OCI-LY3 (cell line): ENCODE measurements around the gene MORF4L2.

Experiments
- H2AFZ ChIP-seq: fragments of 200-600, 300-600 bp; shearing (Covaris generic); 2 replicates; pipeline ENCODE4 v1.6.0; 2014; ENCODE audit warnings: antibody characterized with exemption, low read depth, low read length
- H3K27ac ChIP-seq: fragments of 200-600, 300-600 bp; sonication (generic); 2 replicates; pipeline ENCODE4 v1.5.1; 2014; ENCODE audit warnings: mild to moderate bottlenecking, low read length, moderate library complexity, mixed read lengths
- H3K27me3 ChIP-seq: fragments of 200-600, 300-600 bp; sonication (generic); 2 replicates; pipeline ENCODE4 v1.6.1; 2014; ENCODE audit warnings: low read depth, low read length, mixed read lengths
- H3K36me3 ChIP-seq: fragments of 200-600, 300-600 bp; sonication (generic); replicated peaks from 2 replicates; pipeline ENCODE3; 2014; ENCODE audit warnings: low read depth, low read length, mixed read lengths
- H3K4me1 ChIP-seq: fragments of 300-600, 200-600 bp; sonication (generic); 2 replicates; pipeline ENCODE4 v1.6.1; 2014; ENCODE audit warnings: low read length, mixed read lengths
- H3K4me2 ChIP-seq: fragments of 200-600, 300-600 bp; sonication (generic); 2 replicates; pipeline ENCODE4 v1.6.1; 2014; ENCODE audit warnings: low read length, mixed read lengths
- H3K4me3 ChIP-seq: fragments of 300-600, 200-600 bp; sonication (generic); 2 replicates; pipeline ENCODE4 v1.5.1; 2014; ENCODE audit warnings: antibody characterized with exemption, mild to moderate bottlenecking, low read length, moderate library complexity
- H3K79me2 ChIP-seq: fragments of 300-600, 200-600 bp; shearing (Covaris generic); 2 replicates; pipeline ENCODE4 v1.6.1; 2014; ENCODE audit warnings: mild to moderate bottlenecking, low read length, mixed read lengths
- H3K9ac ChIP-seq: fragments of 300-600, 200-600 bp; shearing (Covaris generic); 2 replicates; pipeline ENCODE4 v1.6.0; 2014; ENCODE audit warnings: mild to moderate bottlenecking, low read length, moderate library complexity
- H3K9me3 ChIP-seq: fragments of 200-600, 300-600 bp; shearing (Covaris generic); 2 replicates; pipeline ENCODE4 v1.6.1; 2014; ENCODE audit warnings: low read length, mixed read lengths; ENCODE audit not compliant: insufficient read depth
- H4K20me1 ChIP-seq: fragments of 200-600, 300-600 bp; sonication (generic); 2 replicates; pipeline ENCODE4 v1.6.1; 2016; ENCODE audit warnings: low read length, mixed read lengths; ENCODE audit not compliant: insufficient read depth
- CTCF ChIP-seq: fragments of 200-600, 300-600 bp; sonication (generic); IDR thresholded peaks from 2 replicates; pipeline ENCODE4 v1.5.1; 2014; ENCODE audit warnings: antibody characterized with exemption, low read length, low read depth
- EZH2phosphoT487 ChIP-seq: fragments of 200-600 bp; shearing (Covaris generic); IDR thresholded peaks from 2 replicates; pipeline ENCODE4 v1.6.1; 2018; ENCODE audit warnings: antibody characterized with exemption, mixed run types, low read depth

The MORF4L2 gene

DNA sequence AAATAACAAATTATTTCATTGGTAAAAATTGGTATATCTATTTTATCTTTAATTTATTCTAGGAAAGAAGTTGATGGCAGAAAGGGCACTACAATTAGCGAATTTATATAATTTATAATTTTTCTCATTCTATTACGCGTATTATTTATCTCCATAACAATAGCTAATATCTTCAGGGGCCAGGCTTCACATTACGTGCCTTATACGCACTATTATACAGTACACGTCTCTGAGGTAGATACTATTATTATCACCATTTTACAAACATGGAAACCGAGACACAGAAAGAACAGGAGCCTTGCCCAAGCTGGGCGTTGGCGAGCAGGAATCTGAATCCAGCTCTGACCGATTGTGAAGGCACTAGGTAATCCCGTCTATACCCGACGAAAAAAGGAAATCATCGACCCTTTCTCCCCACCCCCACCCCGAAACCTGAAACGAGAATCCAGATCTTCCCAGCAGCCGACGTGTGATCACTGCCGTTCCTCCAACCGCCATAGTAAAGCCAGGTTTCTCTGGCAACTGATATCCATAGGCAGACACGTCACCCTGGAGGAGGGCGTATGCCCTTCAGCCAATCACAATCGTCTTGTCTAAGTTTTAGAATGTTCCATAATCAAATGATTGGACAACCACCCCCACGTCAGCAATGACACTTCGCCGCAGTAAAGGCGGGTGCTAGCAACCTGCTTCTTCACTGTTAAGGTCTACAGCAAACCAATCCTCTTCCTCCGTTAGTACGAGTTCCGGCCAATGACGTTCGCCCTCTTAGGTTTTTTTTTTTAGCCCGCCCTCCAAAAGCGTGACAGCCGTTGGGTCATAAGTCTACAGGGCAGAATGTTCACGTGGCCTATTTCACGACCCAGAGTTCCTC, at the start of gene MORF4L2:
MORF4L2 (minus strand) TSS at position 501 of the 874 bp plus-strand sequence. CDS start 9,672 bp downstream, outside the sequence.
- Histone ChIP-seq H3K27me3 (no peaks in the 10 kb centered on the region), H3K4me3 (peak within 1 kb of the TSS; percentile 98), H3K9me3 (no peaks in the 10 kb centered on the region), H3K27ac (peak within 1 kb of the TSS; percentile 86), H2AFZ (peak within 1 kb of the TSS; percentile 93), H3K79me2 (peaks cover 38% of the 10 kb centered on the region), H3K4me1 (peaks cover 14% of the 10 kb centered on the region), H3K36me3 (peaks cover 27% of the 10 kb centered on the region), H3K4me2 (peak within 1 kb of the TSS; percentile 66), H3K9ac (peak within 1 kb of the TSS; percentile 98), H4K20me1 (0 out of 2 replicates have a peak, but pooled peaks cover 5% of the 10 kb centered on the region)
- TF ChIP-seq EZH2phosphoT487 (no peak), CTCF (no peak)

- H3K4me2 ChIP-seq: no peak overlapping the region
- H3K36me3 ChIP-seq: no peaks in the 10 kb centered on the region
- no peak overlapping the region for H3K9ac ChIP-seq
- no peaks in the 10 kb centered on the region for H3K9me3 ChIP-seq
- no peaks in the 10 kb centered on the region for H3K79me2 ChIP-seq
- peaks cover 17% of the 10 kb centered on the region; the same call in 1 of the 2 replicates for H3K27me3 ChIP-seq
- no peak for TF ChIP-seq CTCF
- peaks cover 2% of the 10 kb centered on the region; the same call in 1 of the 2 replicates for H3K4me1 ChIP-seq
- no peak overlapping the region for H2AFZ ChIP-seq
- H4K20me1 ChIP-seq: no peaks in the 10 kb centered on the region
- no peak overlapping the region for H3K27ac ChIP-seq
- no peak overlapping the region for H3K4me3 ChIP-seq
These were observed 47.7 kb upstream of the MORF4L2 start for GRCh38 chrX:103734125-103734760.

DNA sequence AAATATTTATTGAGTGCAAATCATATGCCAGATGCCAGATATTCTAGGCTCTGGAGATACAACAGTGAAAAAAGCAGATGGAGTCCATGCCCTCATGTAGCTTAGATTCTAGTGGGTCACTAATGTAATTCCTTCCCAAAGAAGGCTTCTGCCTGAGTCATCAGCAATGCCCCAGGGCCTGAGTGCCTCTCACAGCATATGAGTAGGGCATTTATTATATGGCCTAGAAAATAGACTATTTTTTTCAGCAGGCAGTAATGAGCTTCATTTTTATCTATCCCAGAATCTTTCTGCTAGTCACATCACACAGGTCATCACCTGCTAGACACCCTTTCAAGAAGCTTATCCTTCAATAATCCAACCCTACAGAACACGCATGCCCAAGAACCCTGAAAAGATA, 46.5 kb upstream of the MORF4L2 start:
- Histone ChIP-seq H3K4me1 (peaks cover 2% of the 10 kb centered on the region; the same call in 1 of the 2 replicates), H3K9ac (no peak overlapping the region), H2AFZ (no peak overlapping the region), H3K27ac (no peak overlapping the region), H3K36me3 (no peaks in the 10 kb centered on the region), H3K79me2 (no peaks in the 10 kb centered on the region), H3K27me3 (peaks cover 17% of the 10 kb centered on the region; the same call in 1 of the 2 replicates), H3K9me3 (no peaks in the 10 kb centered on the region), H4K20me1 (no peaks in the 10 kb centered on the region), H3K4me3 (no peak overlapping the region), H3K4me2 (no peak overlapping the region)
- TF ChIP-seq EZH2phosphoT487 (no peak), CTCF (no peak)
